GM12891 (cell line): ENCODE results near the gene CLDN11.

Experiments
- POLR2A ChIP-seq: IDR thresholded peaks from 2 replicates; pipeline ENCODE4 v1.6.1; 2011; ENCODE audit warnings: low read depth, low read length, control low read depth
- TAF1 ChIP-seq: IDR thresholded peaks from 2 replicates; pipeline ENCODE4 v1.6.1; 2011; ENCODE audit warnings: low read depth, low read length, control low read depth

GRCh38 chr3:170482199-170482598 is 63.5 kb downstream of the CLDN11 start:
- TF ChIP-seq POLR2A (no peak), TAF1 (no peak)
